ENCODE data around the gene PEX12.
A peak's percentile ranks its signal among the peaks of the same experiment; 100 is the strongest.
"Not testable (repeated sequence)": the region's sequence is repeated elsewhere in the genome, so short reads cannot be mapped to it uniquely, and the experiment has no call there.

The PEX12 gene

DNA sequence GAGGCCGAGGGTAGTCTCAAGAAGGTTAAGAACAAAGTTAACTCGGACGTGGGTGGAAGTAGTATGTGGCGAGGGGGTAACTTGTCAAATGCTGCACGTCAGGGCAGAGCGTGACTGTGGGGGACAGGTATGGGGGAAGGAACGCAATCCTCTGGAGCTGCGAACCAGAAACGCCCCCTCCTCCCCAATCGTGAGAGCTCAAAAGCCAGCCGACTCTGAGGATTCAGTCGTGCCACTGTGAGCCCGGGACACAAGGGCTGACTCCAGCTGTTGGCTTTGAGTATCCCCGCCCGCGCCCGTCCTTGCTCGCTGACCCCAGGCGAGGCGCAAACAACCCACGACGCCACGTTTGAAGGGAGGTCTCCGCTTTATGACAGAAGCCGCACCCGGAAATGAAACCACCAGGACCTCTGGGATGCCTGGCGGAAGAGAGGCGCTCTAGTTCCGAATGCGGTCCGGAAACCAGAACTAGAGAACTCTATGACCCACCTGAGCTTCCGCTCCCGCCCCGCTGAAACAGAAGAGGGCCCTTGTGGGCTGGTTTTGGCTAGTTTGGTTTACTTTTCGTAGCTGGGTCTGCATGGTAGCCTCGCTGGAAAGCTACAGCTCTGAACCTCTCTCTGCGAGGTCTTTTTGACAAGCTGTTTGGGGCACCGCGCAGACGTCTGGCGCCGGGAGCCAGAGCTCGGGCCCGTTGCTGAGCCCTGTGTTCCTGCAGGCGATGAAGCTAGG lies at the start of gene PEX12:
PEX12 (minus strand) TSS at position 375 of the 732 bp plus-strand sequence. CDS start 550 bp downstream, outside the sequence.
- peak; percentile 85 for DNase-seq

- no peak for DNase-seq
Observed at GRCh38 chr17:35627417-35627816, 49.0 kb upstream of the PEX12 start.

DNA sequence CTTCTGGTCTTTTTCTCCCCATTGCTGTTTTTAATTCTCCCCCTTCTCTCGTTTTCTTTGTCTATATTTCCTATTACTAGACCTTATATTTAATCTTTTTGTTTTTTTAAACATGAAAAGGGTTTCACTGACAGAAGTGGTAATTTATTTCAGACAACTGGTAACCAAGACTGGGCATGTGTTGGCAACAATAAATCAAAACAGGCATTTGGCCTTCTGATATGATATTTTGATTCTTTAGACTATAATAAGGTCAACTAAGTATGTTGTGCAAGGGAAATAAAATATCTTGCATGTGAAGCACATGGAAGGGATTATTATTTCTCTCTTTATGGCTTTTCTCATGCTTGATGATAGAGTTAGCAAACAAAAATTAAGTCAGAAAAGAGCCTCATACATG lies 43.4 kb upstream of the PEX12 start:
- DNase-seq, result no peak

GRCh38 chr17:35618628-35619027 lies 40.3 kb upstream of the PEX12 start:
- no peak for DNase-seq

GRCh38 chr17:35617505-35617904 lies 39.1 kb upstream of the PEX12 start:
- no peak for DNase-seq

DNA sequence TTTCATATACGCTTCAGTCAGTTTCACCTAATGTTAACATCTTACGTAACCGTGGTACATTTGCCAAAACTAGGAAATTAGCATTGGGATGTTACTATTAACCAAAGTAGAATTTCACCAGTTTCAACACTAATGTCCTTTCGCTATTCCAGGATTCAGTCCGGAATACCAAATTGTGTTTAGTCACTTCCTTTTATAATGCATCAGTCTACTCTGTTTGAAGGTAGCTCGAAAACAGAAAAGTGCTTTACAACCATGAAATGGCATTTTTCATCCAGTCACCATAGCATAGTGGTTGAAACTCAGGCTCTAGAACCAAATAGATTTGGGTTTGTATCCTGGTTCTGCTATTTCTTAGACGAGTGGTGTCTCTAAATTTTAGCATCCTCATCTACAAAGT lies 38.2 kb upstream of the PEX12 start:
- DNase-seq, result no peak

GRCh38 chr17:35614810-35615209 lies 36.4 kb upstream of the PEX12 start:
- no peak for DNase-seq

DNA sequence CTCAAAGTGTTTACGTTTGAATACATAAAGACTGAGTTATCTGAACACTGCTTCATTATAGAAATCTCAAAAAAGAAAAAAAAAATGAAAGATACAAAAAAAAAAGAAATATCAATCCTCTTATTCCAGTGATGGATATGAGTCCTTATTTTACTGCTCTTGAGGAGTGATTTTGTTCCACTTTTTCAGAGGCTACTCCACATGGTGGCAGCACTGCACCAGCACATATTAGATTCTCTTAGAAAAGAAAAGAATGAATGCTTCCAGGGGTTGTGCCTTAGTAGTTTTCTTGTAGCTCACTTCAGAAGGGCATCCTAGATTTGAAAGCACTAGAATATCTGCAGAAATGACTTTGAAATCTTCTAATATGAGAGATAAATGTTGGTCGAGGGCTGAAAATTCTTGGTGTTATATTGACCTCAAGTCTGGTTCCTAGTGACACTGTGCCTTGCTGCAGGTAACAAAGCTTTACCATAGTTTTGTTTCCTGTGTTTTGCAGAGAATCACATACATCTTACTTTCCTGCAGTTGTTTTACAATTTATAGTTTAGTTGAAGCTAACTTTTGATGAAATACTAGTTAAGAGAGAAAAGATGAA lies 34.7 kb upstream of the PEX12 start:
- no peak for DNase-seq

- DNase-seq, result not testable (repeated sequence)
Observed at GRCh38 chr17:35610746-35611145, 32.4 kb upstream of the PEX12 start.

DNA sequence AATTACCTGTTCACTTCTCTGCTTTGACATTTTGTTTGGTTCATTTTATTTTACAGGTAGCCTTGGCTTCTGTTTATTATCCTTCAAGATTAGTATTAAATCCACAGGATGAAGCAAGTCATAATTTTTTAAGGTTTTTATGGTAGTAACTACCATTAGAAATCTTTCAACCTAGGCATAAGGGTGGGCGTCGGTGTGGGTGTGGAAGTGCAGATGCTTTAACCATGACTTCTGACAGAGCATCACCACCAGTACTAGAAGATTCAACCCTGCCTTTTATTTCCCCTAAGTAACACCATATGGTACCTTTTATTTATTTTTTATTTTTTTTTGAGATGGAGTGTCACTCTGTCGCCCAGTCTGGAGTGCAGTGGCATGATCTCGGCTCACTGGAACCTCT lies 31.5 kb upstream of the PEX12 start:
- DNase-seq, result no peak

GRCh38 chr17:35607239-35607847 lies 29.0 kb upstream of the PEX12 start:
- no peak for DNase-seq

DNA sequence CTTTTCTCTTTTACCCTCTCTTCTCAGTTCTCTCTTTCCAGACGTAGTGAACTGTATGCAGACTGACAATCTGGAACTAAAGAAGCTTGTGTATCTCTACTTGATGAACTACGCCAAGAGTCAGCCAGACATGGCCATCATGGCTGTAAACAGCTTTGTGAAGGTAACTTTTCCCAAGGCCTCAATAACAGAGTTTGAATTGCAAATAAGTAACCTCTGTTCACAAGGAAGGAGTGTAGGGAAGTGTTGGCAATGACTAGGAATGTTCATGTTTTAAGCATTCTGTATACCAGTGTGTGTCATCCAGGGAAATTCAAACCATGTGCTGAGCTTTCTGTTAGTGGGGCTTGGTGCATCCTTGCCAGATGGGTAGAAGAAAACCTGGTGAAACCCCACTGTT lies 27.3 kb upstream of the PEX12 start:
- DNase-seq, result no peak

DNA sequence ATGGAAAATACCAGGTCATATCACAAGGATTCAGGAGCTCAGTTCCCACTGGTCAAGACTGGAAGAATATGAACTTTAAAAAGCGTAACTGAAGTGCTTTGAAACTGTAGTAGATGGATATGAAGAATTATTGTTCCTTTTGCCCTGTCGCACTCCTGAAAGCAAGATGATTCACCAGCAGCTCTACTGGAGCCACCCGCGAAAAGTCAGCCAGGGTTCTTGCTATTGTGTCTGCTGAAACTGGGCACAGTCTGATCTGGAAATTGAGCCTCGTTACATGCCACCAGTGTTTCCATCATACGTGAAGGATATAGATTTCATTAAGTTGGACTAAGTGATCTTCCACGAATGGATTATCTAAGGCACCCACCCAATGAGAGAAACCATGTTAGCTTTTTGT lies 25.3 kb upstream of the PEX12 start:
- no peak for DNase-seq

GRCh38 chr17:35597604-35598003 lies 19.2 kb upstream of the PEX12 start:
- no peak for DNase-seq

- DNase-seq, result no peak
Observed at GRCh38 chr17:35596530-35597233, 18.3 kb upstream of the PEX12 start.

DNA sequence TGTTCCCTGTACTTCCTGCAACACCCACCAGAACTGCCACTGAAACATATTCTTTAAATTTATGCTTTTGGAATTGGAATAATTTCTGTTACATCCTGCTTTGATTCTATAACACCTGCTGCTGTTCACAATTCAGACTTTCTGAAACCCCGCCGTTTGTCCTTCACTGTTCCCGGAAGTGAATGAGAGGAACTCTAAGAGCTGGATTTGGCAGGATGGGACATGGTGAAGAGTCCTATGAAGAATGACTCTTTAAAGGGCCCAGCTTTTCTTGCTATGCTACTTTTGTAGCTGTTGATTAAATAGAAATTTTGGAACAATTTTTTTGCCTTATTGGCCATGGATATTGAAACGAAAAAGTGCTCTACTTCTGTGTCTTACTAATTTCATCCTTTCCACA lies 17.7 kb upstream of the PEX12 start:
- DNase-seq, result no peak

DNA sequence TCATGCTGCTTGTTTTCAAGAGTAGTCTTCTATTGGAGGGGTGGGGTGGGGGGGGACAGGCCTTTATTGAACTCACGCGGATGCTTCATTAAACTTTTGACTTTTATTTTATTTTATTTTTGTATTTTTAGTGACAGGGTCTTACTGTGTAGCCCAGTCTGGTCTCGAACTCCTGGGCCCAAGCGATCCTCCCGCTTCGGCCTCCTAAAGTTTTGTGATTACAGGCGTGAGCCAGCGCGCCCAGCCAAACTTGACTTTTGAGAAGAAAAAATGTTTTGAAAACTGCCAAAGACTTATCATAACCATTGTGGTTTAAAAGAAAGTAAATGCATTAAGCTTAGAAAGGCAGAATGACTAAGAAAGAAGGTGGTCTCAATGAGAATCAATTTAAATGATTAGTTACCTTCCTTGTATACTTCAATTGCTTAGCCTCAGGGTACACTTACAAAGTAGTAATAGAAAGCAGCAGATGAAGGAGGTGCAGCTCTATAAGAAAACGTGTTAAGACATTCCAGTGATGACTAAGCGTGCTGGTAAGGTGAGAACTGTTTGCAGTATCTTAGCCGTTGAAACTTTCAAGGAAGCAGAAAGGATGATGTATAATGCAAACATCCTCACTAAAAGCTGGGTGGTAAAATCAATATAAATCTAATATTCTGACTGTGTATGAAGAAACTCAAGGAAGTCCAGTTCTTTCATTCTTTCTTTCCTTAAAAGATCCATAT lies 10.0 kb upstream of the PEX12 start:
- DNase-seq, result no peak

DNA sequence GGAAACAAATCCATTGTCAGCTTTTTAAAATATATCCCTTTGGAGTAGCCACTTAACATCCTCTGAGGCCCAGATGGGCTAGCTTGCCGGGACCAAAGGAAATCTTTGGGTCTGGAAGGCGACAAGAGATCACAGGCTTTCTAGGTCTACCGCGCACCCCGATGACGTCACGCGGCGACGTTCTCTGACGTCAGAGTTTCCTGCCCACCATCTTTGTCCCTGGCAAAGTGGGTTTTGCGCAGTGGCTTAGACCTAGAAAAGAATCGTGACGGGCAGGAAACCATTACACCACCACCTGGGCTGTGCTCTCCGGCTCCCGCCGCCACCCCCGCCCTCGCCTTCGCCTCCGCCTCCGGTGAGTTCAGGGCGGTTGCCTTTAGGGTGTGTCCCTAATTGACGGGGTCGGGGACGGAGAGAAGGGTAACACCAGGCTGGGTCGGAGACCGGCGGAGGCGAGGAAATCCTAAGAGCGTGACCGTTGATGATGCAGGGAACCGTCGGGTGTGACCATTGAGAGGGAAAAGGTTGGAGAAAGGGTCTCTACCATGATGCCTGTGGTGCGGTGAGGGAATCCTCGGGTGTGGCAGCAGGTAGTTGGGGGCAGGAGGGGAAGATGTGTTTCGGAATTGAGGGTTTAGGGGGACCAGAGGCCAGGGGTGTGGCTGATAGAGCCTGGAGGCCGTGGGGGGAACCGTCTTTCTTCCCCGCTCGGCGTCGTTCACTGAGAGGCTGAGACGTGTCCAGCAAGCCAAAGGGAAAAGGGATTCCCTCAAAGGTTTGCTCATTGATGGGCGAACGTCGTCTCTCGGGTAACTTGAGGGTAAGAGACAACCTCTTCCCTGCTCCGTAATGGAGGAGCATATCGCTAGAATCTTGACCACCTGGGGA lies 8.9 kb upstream of the PEX12 start, which contains the start of gene AP2B1:
AP2B1 (plus strand) TSS at position 249 of the 888 bp plus-strand sequence. CDS start 6,709 bp downstream, outside the sequence.
- peak; percentile 88 for DNase-seq

DNA sequence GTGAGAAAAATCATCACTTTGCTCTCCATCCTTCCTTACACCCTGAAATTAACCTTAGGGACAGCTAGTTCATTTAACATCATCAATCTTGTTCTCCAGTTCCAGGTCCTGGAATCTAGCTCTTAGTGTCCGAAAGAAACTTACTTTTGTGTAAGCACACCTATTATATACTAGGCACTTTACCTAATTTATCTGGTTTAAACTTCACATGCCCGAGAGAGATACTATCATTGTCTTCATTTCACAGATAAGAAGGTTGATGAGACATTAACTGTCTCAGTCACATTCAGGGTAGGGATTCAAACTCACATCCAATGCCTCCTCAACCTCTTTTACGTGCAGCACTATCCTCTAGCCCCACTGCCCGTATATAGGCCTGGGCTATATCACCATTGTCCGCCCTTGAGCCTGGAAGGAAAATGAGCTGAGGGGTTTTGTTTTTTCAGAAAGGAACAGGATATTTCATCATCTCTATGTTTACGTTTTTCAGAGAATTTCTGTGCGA lies 8.2 kb upstream of the PEX12 start:
- DNase-seq, result no peak

DNA sequence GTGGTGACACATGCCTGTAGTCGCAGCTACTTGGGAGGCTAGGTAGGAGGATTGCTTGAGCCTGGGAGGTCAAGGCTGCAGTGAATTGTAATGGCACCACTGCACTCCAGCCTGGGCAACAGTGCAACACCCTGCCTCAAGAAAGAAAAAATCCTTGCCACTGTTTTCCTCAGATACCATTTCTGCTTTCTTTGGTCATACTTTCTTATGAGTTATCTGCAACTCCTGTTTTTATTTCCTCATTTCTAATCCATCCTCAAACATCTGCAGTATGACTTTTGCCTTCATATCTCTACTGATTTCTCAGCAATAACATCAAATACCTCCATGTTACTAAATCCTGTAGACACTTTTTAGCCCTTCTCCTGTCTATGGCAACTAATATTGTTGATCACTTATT lies 5.7 kb upstream of the PEX12 start:
- DNase-seq, result no peak

GRCh38 chr17:35578929-35579432 lies 610 bp upstream of the PEX12 start:
- no peak for DNase-seq

Data from NCI-H2081 treated with DMSO at 0.1 percent for 48 hours (cell line).